NCI-H2227 treated with DMSO at 0.1 percent for 48 hours (cell line): ENCODE results near the gene TANK.
A peak's percentile ranks its signal among the peaks of the same experiment; 100 is the strongest.
"Not testable (repeated sequence)": the region's sequence is repeated elsewhere in the genome, so short reads cannot be mapped to it uniquely, and the experiment has no call there.

ENCODE experiments used
- DNase-seq: peaks from one replicate; lab custom pipeline; 2025; lab: John Stamatoyannopoulos, UW

The TANK gene, protein sequence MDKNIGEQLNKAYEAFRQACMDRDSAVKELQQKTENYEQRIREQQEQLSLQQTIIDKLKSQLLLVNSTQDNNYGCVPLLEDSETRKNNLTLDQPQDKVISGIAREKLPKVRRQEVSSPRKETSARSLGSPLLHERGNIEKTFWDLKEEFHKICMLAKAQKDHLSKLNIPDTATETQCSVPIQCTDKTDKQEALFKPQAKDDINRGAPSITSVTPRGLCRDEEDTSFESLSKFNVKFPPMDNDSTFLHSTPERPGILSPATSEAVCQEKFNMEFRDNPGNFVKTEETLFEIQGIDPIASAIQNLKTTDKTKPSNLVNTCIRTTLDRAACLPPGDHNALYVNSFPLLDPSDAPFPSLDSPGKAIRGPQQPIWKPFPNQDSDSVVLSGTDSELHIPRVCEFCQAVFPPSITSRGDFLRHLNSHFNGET

DNA sequence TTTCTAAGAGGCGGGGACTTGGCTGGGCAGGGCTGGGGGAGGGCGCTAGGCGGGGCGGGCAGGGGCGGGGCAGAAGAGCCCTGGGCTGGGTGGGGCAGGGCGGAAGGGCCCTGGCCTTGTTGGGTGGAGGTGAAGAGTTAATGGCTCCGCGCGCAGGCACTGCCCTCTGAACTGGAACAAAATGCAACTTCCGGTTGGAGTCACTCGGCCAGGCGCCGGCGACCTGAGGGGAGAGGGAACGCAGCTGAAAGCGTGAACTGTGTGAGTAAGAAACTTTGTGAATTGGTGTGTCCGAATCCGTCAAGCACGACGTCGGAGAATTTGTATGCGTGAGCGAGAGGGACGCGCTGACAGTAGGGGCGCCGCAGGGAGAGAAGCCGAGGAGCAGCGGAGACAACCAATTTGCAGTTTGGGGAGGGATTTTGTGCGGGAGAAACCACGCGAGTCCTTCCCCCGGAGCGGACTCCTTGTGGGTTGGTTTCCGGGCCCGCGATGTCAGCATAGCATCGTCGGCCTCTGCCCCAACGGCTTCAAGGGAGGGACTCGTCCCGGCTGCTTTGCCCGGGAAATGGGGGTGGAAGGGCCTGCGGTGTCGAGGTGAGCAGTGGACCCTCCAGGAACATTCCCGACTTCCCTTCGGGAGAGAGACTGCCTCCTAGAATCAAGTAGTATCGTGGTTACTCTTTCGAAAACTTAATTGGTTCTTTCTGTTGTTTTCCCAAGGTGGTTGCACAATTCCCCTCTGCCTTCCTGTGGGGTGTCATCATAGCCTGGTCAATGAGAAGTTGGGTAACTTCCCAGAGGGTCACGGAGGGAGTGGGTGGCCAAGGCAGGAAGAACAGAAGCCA is at the start of gene TANK:
TANK (plus strand) TSS at position 203 of the 848 bp plus-strand sequence. CDS start 19,235 bp downstream, outside the sequence.
- peak; percentile 90 for DNase-seq

DNA sequence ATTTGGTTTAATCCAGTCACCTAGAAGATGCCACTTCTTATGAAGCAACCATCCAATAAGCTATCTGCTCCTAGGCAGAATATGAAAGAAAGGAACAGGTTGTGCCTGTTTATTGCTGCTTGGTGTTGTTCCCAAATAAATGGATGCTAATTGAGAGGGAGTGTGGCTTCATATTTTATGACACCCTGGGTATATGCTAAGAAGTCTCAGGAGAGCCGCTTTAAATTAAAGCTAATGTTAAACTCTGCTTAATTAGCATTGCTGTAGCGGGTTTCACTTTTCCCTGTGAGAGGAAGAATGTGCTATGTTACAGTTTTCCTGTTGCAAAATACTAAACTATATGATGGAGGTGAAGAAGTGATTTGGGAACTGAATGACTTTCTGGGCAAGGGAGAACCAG is 48.7 kb upstream of the TANK start:
- no peak for DNase-seq

DNA sequence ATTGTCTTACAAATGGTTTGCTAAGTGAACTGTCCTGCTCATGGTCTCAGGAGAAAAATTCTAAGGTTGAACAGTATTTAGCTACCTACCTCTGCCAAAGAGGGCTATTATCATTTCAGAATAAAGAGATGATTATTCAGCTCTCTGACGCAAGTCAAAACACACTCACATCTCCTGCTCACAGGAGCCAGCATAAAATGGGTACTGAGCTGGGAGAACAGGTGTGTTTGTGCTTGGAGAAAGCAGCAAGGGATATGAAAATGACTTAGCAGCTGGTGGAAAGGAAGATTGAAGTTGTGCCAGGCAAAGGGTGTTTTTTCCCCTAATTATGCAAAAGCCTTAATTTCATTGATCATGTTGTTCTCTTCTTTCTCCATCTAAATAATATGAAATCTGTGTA is 47.3 kb upstream of the TANK start:
- no peak for DNase-seq

GRCh38 chr2:161113693-161114575 is 46.3 kb upstream of the TANK start:
- no peak for DNase-seq

GRCh38 chr2:161115205-161115604 is 45.0 kb upstream of the TANK start:
- DNase-seq = no peak

DNA sequence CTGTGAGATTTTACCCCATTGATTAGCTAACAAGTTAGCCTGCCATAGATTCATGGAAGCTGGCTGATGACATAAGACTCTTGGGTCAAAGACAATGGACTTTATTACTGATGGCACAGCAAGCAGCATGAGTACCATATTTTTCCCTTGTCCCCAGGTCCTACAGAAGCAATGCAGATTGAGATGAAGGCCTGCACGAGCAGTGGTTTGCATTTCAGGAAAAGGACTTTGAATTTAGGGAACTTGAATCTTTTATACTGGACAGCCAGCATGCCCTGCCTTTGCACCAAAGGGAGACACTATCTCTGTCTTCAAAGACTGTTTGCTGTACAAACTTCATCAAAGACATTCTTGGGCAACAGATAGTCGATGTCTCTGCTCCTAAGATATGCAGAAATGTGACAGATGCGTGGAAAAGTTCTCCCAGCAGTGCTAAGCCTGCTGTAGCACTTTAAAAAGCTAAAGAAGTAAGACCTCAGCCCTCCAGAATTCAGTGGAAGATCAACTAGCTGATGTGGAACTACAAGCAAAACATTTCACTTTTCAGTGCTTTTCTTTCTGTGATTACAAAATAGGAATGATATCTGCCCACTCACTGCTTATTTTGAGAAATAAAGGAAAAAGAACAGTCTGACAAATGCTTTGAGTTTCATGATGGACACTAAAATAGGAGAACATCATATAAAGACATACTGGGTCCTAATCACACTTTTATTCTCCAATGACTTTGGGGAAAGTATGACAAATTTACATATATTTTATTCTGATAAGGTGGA is 44.4 kb upstream of the TANK start:
- DNase-seq = no peak

DNA sequence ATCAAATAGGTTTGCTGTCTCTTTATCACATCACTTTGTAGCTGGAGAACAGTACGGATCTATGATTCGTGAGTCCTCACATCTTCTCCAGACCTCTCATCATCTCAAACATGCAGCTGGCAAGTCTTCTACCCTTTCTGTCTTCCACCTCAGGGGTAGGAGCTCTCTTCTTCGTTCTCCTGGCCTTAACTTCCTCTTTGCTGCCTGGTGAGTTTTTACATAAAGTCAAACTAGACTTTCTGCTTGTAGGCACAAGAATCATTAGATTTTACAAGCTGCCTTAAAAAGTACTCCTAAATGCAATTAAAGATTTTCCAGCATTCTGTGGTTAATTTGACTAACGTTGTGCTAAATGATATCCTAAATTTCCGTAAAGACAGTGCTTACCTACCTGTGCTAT is 43.7 kb upstream of the TANK start:
- DNase-seq = no peak

DNA sequence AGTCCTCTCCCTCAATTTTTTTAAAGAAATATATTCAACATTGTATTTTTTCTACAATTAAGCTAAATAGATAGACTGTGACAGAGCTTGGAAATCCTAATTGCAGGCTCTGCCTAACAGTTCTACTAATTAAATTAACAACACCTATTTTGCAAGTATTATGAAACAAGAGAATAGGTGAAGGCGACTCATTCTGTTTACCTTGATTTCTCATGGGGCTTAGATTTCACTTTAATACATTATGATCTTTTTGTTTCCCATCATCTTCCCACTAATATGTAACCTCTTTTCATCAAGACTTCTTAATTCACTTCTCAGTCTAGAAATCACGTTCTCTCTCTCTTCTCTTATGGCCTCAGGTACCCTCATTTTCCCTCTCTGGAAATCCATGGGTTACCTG is 42.7 kb upstream of the TANK start:
- DNase-seq = no peak

DNA sequence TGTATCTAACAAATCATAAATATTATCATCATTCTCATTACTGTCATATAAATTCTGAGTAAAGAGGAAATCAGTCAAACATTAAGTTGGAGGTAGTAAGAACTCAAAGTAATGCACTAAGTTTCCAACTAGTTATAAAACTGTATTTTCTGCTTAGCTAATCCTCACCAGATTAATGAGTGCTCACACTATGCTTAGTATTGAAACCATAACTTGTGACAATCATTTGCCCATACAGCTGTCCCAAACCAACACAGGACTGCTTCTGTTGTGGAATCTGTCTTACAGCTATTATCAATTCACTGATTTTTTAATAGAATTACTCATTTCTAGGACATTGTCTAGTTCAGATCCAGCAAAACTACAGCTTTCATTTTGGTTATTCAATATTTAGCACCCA is 41.5 kb upstream of the TANK start:
- no peak for DNase-seq

DNA sequence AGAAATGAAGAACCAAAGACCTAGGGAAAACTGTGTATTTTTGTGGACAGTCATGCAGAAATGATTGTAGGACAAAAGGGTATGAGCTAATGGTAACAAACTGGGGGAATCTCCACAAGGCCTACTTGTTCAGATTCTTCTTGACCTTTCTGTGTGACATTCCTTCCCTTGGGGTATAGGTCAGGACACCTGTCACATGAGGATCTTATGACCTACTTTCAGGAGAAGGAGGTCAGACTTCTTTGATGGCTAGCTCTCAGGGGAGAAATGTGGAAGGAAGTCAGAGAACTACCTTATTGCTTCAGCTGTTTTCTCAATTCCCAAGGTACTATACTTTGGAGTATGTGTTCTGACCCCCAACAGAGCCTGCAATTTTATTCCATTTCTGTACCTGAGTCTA is 40.7 kb upstream of the TANK start:
- no peak for DNase-seq

DNA sequence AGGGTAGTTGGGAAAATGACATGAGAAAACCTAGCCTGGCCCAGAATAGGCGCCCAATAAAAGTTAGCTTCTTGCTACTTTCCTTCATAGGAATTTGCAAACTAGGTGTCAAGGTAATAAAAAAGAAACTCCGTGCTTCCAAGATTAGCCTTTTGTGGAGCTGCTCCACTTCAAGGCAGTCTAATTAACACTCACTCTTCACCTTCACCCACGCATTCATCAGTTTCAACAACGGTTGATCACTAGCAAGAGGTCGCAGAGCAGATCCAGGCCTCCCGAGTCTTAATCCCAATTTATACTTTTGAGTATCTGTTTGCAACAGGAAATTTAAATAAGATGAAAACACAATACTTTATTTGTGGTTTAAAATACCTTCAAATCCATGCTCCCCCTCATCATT is 39.5 kb upstream of the TANK start:
- DNase-seq = no peak

DNA sequence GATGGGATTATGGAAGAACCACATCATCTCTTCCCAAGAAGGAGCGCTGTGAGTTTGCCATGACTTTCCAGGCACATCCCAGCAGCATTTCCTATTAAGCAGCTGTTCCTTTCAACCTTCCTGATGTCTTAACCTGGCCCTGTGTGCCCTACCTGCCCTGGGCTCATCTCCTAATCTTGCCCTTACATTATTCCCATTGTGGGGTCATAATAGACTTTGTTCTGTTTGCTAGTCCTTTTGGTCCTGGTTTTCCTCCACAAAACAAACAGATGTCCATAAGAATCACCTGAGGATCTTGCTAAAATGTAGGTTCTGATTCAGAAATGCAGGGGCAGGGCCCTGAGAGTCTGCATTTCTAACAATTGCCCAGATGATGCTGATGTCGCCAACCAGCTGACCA is 38.6 kb upstream of the TANK start:
- no peak for DNase-seq

GRCh38 chr2:161122772-161123530 is 37.3 kb upstream of the TANK start:
- peak; percentile 20 for DNase-seq

GRCh38 chr2:161123531-161124030 is 36.6 kb upstream of the TANK start:
- DNase-seq = no peak

- DNase-seq = no peak
Measured at GRCh38 chr2:161124201-161124600, 36.0 kb upstream of the TANK start.

DNA sequence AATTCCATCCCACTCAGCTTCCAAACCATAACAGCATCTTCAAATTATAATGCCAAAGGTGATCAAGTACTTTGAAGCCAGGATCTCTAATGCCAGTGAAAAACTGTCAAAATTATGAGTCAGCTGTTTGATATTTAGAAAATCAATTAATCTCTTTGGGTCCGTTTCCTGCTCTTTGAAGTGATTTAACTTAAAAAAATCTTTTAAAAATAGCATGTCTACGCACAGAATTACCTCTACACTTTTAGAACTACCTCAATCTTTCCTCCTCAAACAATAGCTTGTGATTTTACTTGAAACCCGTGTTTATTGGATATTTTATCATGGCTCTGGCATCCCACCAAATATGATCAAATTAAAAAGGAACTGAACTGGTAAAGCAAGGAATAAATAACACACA is 31.3 kb upstream of the TANK start:
- DNase-seq = no peak

GRCh38 chr2:161130354-161130753 is 29.9 kb upstream of the TANK start:
- DNase-seq = no peak

DNA sequence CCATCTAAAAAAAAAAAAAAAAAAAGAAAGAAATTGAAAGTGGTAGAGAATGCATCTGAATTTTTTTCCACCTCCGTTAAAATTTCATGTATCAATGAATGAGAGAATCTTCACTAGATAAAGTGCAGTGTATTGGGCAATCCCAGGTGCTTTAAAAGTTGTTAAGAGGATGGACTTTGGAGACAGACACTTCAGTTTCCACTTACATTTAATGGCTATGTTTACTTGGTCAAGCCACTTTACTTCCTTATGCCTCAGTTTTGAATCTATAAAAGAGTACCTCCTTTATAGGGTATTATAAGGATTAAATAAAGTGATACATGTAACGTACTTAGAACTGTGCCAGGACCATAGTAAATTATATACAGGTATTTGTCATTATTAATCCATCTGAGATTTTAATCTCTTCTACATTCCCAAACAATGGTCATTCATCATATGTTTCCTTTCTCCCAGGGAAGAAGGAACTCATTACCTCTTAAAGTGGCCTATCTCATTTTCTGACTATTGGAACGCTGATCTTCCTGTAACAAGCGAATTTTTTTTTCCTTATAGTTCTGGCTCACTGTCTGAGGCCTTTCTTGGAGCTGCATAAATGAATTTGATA is 29.1 kb upstream of the TANK start:
- DNase-seq = no peak

GRCh38 chr2:161131804-161132203 is 28.4 kb upstream of the TANK start:
- no peak for DNase-seq

- DNase-seq = not testable (repeated sequence)
Measured at GRCh38 chr2:161132384-161132783, 27.8 kb upstream of the TANK start.
